ENCODE data around the gene HMGB1.

HMGB1 gene

GRCh38 chr13:30429235-30429634 lies 36.5 kb downstream of the HMGB1 start:
- DNase-seq, result no peak

- DNase-seq, result no peak
Measured at GRCh38 chr13:30423891-30424290, 41.8 kb downstream of the HMGB1 start.

DNA sequence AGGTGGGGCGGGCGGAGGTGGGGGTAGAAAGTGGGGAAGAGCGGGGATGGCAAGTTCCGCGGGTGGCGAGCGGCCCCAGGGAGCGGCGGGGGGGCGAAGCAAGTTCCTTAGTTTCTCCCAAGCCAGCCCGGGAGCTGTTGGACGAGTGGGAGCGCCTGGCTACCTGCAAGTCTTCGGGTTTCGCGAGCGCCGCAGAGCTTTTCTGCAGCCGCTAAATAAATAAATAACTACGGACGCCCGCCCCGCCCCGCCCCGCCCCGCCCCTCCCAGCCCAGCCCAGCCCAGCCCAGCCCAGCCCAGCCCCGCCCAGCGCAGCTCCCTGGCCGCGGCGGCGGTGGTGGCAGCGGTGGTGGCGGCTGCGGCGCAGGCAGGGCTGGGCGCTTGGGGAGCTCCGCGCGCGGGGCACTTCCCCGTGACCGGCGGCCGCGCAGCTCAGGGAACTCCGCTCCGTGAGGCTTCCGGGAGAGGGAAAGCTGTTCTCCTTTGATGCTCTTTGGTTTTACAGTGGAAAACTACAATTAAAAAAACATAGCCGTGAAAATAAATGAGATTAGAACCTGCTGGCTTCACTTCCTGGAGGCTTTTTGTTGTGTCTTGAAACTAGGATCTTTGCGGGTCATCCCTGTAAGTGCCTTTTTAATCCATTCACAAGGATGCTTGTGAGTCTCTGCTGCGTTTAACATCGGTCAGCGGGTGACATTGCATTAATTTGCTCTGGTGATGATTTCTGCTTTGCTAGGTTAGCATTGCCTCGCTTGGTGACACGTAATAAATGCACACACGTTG lies 43.5 kb downstream of the HMGB1 start, which contains the start of gene UBE2L5:
TSS of gene UBE2L5 (plus strand) at position 440 of the 786 bp plus-strand sequence. CDS start 5,498 bp downstream, outside the sequence.
- no peak for DNase-seq

- no peak for DNase-seq
Measured at GRCh38 chr13:30421093-30422053, 44.4 kb downstream of the HMGB1 start.

GRCh38 chr13:30418717-30419459 lies 46.8 kb downstream of the HMGB1 start:
- DNase-seq, result no peak

GRCh38 chr13:30418075-30418716 lies 47.5 kb downstream of the HMGB1 start:
- no peak for DNase-seq

- no peak for DNase-seq
Measured at GRCh38 chr13:30416471-30416870, 49.3 kb downstream of the HMGB1 start.

GRCh38 chr13:30415430-30416030 lies 50.2 kb downstream of the HMGB1 start:
- DNase-seq, result no peak

DNA sequence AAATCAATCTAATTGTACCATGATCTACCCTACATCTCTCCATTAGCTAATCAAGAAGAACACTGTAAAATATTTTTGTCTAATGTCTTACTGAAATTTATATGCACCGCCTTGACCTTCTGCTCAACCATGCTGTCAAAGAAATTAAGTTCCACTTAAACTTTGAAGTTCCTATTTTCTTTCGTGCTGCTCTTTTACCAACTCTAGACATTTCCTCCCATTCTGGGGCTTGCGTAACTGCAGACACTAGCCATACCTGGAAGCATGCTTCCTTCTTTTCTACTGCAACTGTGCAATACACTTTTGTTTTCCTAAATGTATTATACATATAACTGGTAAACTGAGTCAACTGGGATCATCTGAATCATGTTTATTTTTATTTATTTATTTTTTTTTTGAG lies 51.9 kb downstream of the HMGB1 start:
- DNase-seq, result no peak

GRCh38 chr13:30412346-30412745 lies 53.4 kb downstream of the HMGB1 start:
- DNase-seq, result no peak

GRCh38 chr13:30410705-30411125 lies 55.0 kb downstream of the HMGB1 start:
- no peak for DNase-seq

GRCh38 chr13:30409886-30410704 lies 55.6 kb downstream of the HMGB1 start:
- no peak for DNase-seq

GRCh38 chr13:30408319-30409101 lies 57.2 kb downstream of the HMGB1 start:
- peak; percentile 85 for DNase-seq

DNA sequence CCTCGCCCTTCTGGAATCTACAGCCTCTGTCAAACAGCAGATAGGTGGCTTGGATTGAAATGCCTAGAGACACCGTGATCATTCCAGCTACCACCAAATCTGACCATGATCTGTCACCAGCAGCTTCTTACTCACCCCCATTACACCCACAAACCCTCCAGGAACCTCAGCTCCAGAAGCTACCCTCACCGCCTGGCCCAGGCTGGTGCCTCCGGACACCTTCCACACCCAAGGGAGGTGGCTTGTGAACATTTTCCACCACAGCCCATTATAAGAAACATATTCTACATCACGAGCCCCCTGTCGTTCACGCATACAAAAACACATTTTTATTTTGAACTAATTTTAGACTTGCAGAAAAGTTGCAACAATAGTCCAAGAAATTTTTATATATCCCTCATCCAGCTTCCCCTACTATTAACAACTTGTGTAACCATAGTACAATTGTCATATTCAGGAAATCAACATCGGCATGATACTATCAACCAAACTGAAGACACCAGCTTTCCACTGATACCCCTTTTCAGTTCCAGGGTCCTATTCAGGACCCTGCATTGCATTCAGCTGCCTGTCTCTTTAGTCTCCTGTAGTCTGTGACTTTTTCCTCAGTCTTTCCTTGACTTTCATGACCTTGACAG lies 58.8 kb downstream of the HMGB1 start:
- DNase-seq, result no peak

Data from cortex of kidney (tissue), 1 donor.